HEK293T (cell line): ENCODE results near the gene DPRX.

Experiments
- CTCF ChIA-PET: fragments of 350-600 bp; formaldehyde crosslinking; extraction: SDS; loops from one replicate; lab custom pipeline; 2021; ENCODE audit warnings: antibody characterized with exemption, inconsistent platforms; lab: Yijun Ruan, JAX
- POLR2A ChIA-PET: fragments of 350-600 bp; formaldehyde crosslinking; extraction: SDS; loops from one replicate; lab custom pipeline; 2020; ENCODE audit warnings: antibody characterized with exemption, inconsistent platforms; lab: Yijun Ruan, JAX
- DNase-seq: peaks from one replicate; pipeline ENCODE4 v3.0.0; 2012; ENCODE audit warnings: mixed read lengths; ENCODE audit errors: extremely low spot score
- ARNT ChIP-seq: fragments of 450-650 bp; IDR thresholded peaks from 2 replicates; pipeline ENCODE4 v1.6.1; 2017; ENCODE audit warnings: mild to moderate bottlenecking
- BHLHE40 ChIP-seq: fragments of 450-650 bp; IDR thresholded peaks from 2 replicates; pipeline ENCODE4 v1.6.1; 2016; ENCODE audit warnings: mild to moderate bottlenecking, moderate library complexity, borderline replicate concordance
- CTBP1 ChIP-seq: fragments of 450-650 bp; IDR thresholded peaks from 2 replicates; pipeline ENCODE4 v1.6.1; 2016; ENCODE audit warnings: borderline replicate concordance
- ELF4 ChIP-seq: fragments of 450-650 bp; IDR thresholded peaks from 2 replicates; pipeline ENCODE4 v1.6.1; 2017; ENCODE audit warnings: antibody characterized with exemption
- FOXA1 ChIP-seq: fragments of 450-650 bp; IDR thresholded peaks from 2 replicates; pipeline ENCODE4 v1.6.1; 2016; ENCODE audit warnings: mild to moderate bottlenecking
- FOXK2 ChIP-seq: fragments of 450-650 bp; IDR thresholded peaks from 2 replicates; pipeline ENCODE4 v1.6.1; 2016; ENCODE audit warnings: mild to moderate bottlenecking
- FOXM1 ChIP-seq: fragments of 450-650 bp; IDR thresholded peaks from 2 replicates; pipeline ENCODE4 v1.6.1; 2017; ENCODE audit warnings: mild to moderate bottlenecking, borderline replicate concordance
- HDGF ChIP-seq: fragments of 450-650 bp; IDR thresholded peaks from 2 replicates; pipeline ENCODE4 v1.6.1; 2017; ENCODE audit warnings: antibody characterized with exemption, borderline replicate concordance
- L3MBTL2 ChIP-seq: fragments of 450-650 bp; conservative IDR thresholded peaks from 2 replicates; pipeline ENCODE4 v1.6.1; 2016; ENCODE audit warnings: mild to moderate bottlenecking
- LEF1 ChIP-seq: fragments of 450-650 bp; IDR thresholded peaks from 2 replicates; pipeline ENCODE4 v1.6.1; 2017; ENCODE audit warnings: mild to moderate bottlenecking, borderline replicate concordance
- NFRKB ChIP-seq: fragments of 450-650 bp; IDR thresholded peaks from 2 replicates; pipeline ENCODE4 v1.6.1; 2016; ENCODE audit warnings: mild to moderate bottlenecking, moderate library complexity
- SP1 ChIP-seq: fragments of 450-650 bp; IDR thresholded peaks from 2 replicates; pipeline ENCODE4 v1.6.1; 2017
- SUZ12 ChIP-seq: fragments of 450-650 bp; IDR thresholded peaks from 2 replicates; pipeline ENCODE4 v1.6.1; 2016; ENCODE audit warnings: mild to moderate bottlenecking
- TARDBP ChIP-seq: fragments of 450-650 bp; IDR thresholded peaks from 2 replicates; pipeline ENCODE4 v1.6.1; 2016
- ZNF384 ChIP-seq: fragments of 450-650 bp; IDR thresholded peaks from 2 replicates; pipeline ENCODE4 v1.6.1; 2016
- TF ChIP-seq, protein P1 (sequence below): fragments of 450-650 bp; IDR thresholded peaks from 2 replicates; pipeline ENCODE4 v1.6.1; 2016

DPRX gene

DNA sequence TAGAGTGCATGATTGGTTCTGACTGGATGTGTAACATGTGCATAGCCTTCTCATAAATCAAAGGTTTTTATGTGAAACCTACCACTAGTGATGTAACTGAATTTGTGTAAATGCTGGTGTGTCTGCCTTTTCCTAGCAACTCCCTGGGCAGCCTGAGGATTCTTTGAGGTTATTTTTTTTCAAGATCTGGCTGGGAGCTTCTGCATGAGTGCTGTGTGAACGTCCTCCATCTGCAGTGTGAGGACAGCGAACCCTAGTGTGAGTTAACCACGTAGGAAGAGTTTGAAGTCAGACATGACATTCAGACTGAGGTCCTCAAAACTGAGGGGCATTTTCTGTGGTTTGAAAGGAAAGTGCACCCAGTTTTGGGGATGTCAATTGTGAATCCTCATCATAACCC lies 39.9 kb downstream of the DPRX start:
- no peak for DNase-seq
- ChIA-PET CTCF (no interaction called here), POLR2A (no interaction called here)
- TF ChIP-seq ARNT: no peak
- no peak for TF ChIP-seq NFRKB
- no peak for TF ChIP-seq ELF4
- no peak for TF ChIP-seq LEF1
- TF ChIP-seq FOXA1: no peak
- no peak for TF ChIP-seq FOXK2
- TF ChIP-seq SUZ12: no peak
- no peak for TF ChIP-seq L3MBTL2
- TF ChIP-seq ZNF384: no peak
- TF ChIP-seq FOXM1: no peak
- TF ChIP-seq, protein P1, sequence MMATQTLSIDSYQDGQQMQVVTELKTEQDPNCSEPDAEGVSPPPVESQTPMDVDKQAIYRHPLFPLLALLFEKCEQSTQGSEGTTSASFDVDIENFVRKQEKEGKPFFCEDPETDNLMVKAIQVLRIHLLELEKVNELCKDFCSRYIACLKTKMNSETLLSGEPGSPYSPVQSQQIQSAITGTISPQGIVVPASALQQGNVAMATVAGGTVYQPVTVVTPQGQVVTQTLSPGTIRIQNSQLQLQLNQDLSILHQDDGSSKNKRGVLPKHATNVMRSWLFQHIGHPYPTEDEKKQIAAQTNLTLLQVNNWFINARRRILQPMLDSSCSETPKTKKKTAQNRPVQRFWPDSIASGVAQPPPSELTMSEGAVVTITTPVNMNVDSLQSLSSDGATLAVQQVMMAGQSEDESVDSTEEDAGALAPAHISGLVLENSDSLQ: no peak
- no peak for TF ChIP-seq TARDBP
- TF ChIP-seq SP1: no peak
- no peak for TF ChIP-seq CTBP1
- TF ChIP-seq HDGF: no peak
- TF ChIP-seq BHLHE40: no peak
